ENCODE data around the gene PPARA.

The PPARA gene

GRCh38 chr22:46280999-46281623, 130.8 kb downstream of the PPARA start:
- no peak for DNase-seq

- no peak for DNase-seq
These were observed 131.7 kb downstream of the PPARA start for GRCh38 chr22:46281866-46282678.

GRCh38 chr22:46286006-46286405, 135.7 kb downstream of the PPARA start:
- no peak for DNase-seq

- DNase-seq: no peak
These were observed 136.9 kb downstream of the PPARA start for GRCh38 chr22:46286941-46287872.

- DNase-seq: peak; percentile 76
These were observed 137.8 kb downstream of the PPARA start for GRCh38 chr22:46287873-46288751.

- no peak for DNase-seq
These were observed 138.5 kb downstream of the PPARA start for GRCh38 chr22:46288846-46289243.

- DNase-seq: no peak
These were observed 139.0 kb downstream of the PPARA start for GRCh38 chr22:46289244-46289891.

GRCh38 chr22:46290121-46290842, 140.0 kb downstream of the PPARA start:
- no peak for DNase-seq

- no peak for DNase-seq
These were observed 140.8 kb downstream of the PPARA start for GRCh38 chr22:46290843-46291785.

- DNase-seq: no peak
These were observed 141.8 kb downstream of the PPARA start for GRCh38 chr22:46292173-46292572.

- no peak for DNase-seq
These were observed 142.4 kb downstream of the PPARA start for GRCh38 chr22:46292732-46293131.

Data from GF-D8 (cell line).